ENCODE results near the gene ZSCAN5B.
"Not testable (repeated sequence)": the region's sequence is repeated elsewhere in the genome, so short reads cannot be mapped to it uniquely, and the experiment has no call there.

ZSCAN5B gene

GRCh38 chr19:56175861-56176307 is 21.7 kb downstream of the ZSCAN5B start, which contains the start of gene GALP:
Gene GALP, plus strand, starts transcription at chr19:56176008. Its CDS starts 1,101 bp downstream, at chr19:56177109.
- H3K9me3 ChIP-seq (ENCODE audit: control insufficient read depth, low read length); H3K4me3 ChIP-seq (ENCODE audit: extremely low read depth, insufficient read depth, low read length, poor library complexity, severe bottlenecking); H3K36me3 ChIP-seq (ENCODE audit: control insufficient read depth, insufficient read depth, low read length); H3K4me1 ChIP-seq (ENCODE audit: control insufficient read depth, insufficient read depth, low read length, poor library complexity, severe bottlenecking); H3K27ac ChIP-seq (ENCODE audit: low read depth, low read length, severe bottlenecking): not testable (repeated sequence)
- WGBS, 2 experiments (ENCODE audit: insufficient coverage in 2 of 2) = 55 to 58% methylated on average over 9 to 12 of the region's 15 CpGs

GRCh38 chr19:56174550-56174949 is 23.0 kb downstream of the ZSCAN5B start:
- no peaks in the 10 kb centered on the region for H3K4me1 ChIP-seq (ENCODE audit: control insufficient read depth, insufficient read depth, low read length, poor library complexity, severe bottlenecking)
- no peak overlapping the region for H3K27ac ChIP-seq (ENCODE audit: low read depth, low read length, severe bottlenecking)
- no peaks in the 10 kb centered on the region for H3K36me3 ChIP-seq (ENCODE audit: control insufficient read depth, insufficient read depth, low read length)
- no peak overlapping the region for H3K4me3 ChIP-seq (ENCODE audit: extremely low read depth, insufficient read depth, low read length, poor library complexity, severe bottlenecking)
- no peaks in the 10 kb centered on the region for H3K9me3 ChIP-seq (ENCODE audit: control insufficient read depth, low read length)
- WGBS, 2 experiments (ENCODE audit: insufficient coverage in 2 of 2) = 69 to 72% methylated on average over 6 to 11 of the region's 11 CpGs

DNA sequence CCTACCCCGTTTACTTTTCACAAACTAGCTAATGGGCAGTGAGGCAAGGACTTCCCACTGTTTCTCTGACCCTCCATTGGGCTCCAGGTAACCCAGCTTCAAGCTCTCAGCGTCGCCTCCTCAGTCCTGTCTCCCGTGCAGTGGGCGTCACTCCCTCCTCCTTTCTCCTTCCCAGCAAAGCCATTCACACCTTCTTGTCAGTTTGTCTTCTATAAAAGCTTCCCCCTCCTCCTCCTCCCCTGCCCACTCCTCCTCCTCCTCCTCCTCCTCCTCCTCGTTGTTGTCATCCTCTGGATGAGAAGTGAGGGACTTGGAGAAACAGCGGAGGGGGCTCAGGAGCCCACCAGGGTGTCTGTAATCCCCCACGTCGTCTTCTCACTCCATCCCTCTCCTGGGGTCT is 23.5 kb downstream of the ZSCAN5B start:
- no peaks in the 10 kb centered on the region for H3K9me3 ChIP-seq (ENCODE audit: control insufficient read depth, low read length)
- 27 to 36% methylated on average over 3 to 4 of the region's 9 CpGs for WGBS, 2 experiments (ENCODE audit: insufficient coverage in 2 of 2)
- no peaks in the 10 kb centered on the region for H3K36me3 ChIP-seq (ENCODE audit: control insufficient read depth, insufficient read depth, low read length)
- H3K27ac ChIP-seq (ENCODE audit: low read depth, low read length, severe bottlenecking) = no peak overlapping the region
- no peaks in the 10 kb centered on the region for H3K4me1 ChIP-seq (ENCODE audit: control insufficient read depth, insufficient read depth, low read length, poor library complexity, severe bottlenecking)
- H3K4me3 ChIP-seq (ENCODE audit: extremely low read depth, insufficient read depth, low read length, poor library complexity, severe bottlenecking) = no peak overlapping the region

DNA sequence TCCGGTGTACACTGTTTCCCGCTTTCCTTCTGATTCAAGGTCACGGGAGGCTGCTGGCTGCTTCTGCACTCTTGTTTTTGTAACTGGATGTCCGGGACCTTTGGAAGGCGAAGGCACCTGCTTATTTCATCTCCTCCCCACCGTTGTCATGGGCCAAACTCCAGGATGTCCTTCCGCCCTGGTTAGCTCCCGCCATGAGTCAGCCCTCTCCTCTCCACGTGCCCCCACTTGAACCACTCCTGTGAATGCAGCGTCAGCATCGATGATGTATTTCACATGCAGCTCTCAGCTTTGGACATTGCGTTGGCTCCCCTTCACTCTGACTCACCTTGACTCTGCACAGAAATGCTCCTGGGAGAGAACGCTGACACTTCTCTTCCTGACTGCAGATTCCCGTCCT is 27.3 kb downstream of the ZSCAN5B start:
- H3K36me3 ChIP-seq (ENCODE audit: control insufficient read depth, insufficient read depth, low read length) = no peaks in the 10 kb centered on the region
- H3K9me3 ChIP-seq (ENCODE audit: control insufficient read depth, low read length) = no peaks in the 10 kb centered on the region

GRCh38 chr19:56167064-56167578 is 30.5 kb downstream of the ZSCAN5B start:
- no peaks in the 10 kb centered on the region for H3K9me3 ChIP-seq (ENCODE audit: control insufficient read depth, low read length)
- WGBS, 2 experiments (ENCODE audit: insufficient coverage in 2 of 2) = 25 to 45% methylated on average over 4 to 5 of the region's 7 CpGs
- no peaks in the 10 kb centered on the region for H3K36me3 ChIP-seq (ENCODE audit: control insufficient read depth, insufficient read depth, low read length)
- no peak overlapping the region for H3K4me3 ChIP-seq (ENCODE audit: extremely low read depth, insufficient read depth, low read length, poor library complexity, severe bottlenecking)
- no peak overlapping the region for H3K27ac ChIP-seq (ENCODE audit: low read depth, low read length, severe bottlenecking)
- H3K4me1 ChIP-seq (ENCODE audit: control insufficient read depth, insufficient read depth, low read length, poor library complexity, severe bottlenecking) = peaks cover 6% of the 10 kb centered on the region

More for the DNA sequence above, 27.3 kb downstream of the ZSCAN5B start:
- H3K27ac ChIP-seq (ENCODE audit: low read depth, low read length, severe bottlenecking) = no peak overlapping the region
- no peaks in the 10 kb centered on the region for H3K4me1 ChIP-seq (ENCODE audit: control insufficient read depth, insufficient read depth, low read length, poor library complexity, severe bottlenecking)
- WGBS, 2 experiments (ENCODE audit: insufficient coverage in 2 of 2) = 80 to 82% methylated on average over 14 of the region's 14 CpGs
- H3K4me3 ChIP-seq (ENCODE audit: extremely low read depth, insufficient read depth, low read length, poor library complexity, severe bottlenecking) = no peak overlapping the region

DNA sequence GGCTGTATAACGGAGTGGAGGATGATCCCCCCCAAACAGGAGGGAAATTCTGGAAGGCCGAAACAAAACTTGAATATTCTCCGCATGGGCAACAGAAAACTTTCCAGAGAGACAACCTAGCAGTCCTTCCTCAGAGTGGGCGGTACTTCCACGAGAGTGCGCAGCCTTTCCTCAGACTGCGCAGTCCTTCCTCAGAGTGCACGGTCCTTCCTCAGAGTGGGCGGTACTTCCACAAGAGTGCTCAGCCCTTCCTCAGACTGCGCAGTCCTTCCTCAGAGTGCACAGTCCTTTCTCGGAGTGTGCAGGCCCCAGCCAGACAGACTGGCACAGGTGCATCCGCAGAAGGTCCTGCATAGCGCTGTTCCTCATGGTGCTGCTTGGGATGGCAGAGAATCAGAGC is 34.5 kb downstream of the ZSCAN5B start:
- WGBS, 2 experiments (ENCODE audit: insufficient coverage in 2 of 2) = 94 to 95% methylated on average over 13 of the region's 13 CpGs
- H3K4me1 ChIP-seq (ENCODE audit: control insufficient read depth, insufficient read depth, low read length, poor library complexity, severe bottlenecking) = peaks cover 9% of the 10 kb centered on the region
- no peak overlapping the region for H3K4me3 ChIP-seq (ENCODE audit: extremely low read depth, insufficient read depth, low read length, poor library complexity, severe bottlenecking)
- no peak overlapping the region for H3K27ac ChIP-seq (ENCODE audit: low read depth, low read length, severe bottlenecking)
- H3K36me3 ChIP-seq (ENCODE audit: control insufficient read depth, insufficient read depth, low read length) = peaks cover 19% of the 10 kb centered on the region
- no peaks in the 10 kb centered on the region for H3K9me3 ChIP-seq (ENCODE audit: control insufficient read depth, low read length)

DNA sequence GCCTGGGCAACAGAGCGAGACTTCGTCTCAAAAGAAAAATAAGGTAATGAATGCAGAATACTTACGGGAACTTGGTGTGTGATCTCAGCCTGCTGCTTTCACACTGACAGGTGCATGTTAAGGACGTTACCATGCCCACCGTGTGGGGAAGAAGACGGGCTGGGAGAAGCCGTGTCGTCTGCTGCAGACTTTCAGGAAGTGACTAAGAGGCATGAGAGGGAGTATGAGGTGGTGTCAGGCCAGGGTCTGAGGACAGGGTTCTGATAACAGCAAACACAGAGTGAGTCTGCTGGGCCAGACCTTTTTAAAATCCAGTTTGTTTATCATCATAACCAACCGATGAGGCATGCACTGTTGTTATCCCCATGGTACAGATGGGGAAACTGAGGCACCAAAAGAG is 35.3 kb downstream of the ZSCAN5B start:
- 72 to 75% methylated on average over 7 to 9 of the region's 9 CpGs for WGBS, 2 experiments (ENCODE audit: insufficient coverage in 2 of 2)
- Histone ChIP-seq H3K9me3 (ENCODE audit: control insufficient read depth, low read length) (no peaks in the 10 kb centered on the region), H3K4me1 (ENCODE audit: control insufficient read depth, insufficient read depth, low read length, poor library complexity, severe bottlenecking) (peaks cover 9% of the 10 kb centered on the region), H3K36me3 (ENCODE audit: control insufficient read depth, insufficient read depth, low read length) (peaks cover 24% of the 10 kb centered on the region), H3K27ac (ENCODE audit: low read depth, low read length, severe bottlenecking) (no peak overlapping the region), H3K4me3 (ENCODE audit: extremely low read depth, insufficient read depth, low read length, poor library complexity, severe bottlenecking) (no peak overlapping the region)

DNA sequence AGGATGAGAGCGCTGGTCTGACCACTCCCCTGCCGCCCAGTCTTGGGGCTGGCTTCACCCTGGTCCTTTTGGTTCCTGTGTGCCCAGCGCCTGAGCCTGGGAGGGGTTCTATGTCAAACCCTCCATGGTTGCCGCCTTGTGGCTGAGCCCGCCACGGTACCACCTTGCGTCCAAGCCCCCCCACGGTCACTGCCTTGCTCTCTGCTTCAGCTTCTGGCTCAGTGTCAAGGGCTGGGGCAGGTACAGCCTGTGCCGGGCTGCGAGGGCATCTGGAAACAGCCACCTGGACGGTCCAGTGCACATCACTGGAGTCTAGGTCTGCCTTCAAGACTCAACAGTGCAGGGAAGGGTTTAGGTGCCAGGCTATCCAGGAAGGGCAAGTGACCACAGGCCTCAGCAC is 36.0 kb downstream of the ZSCAN5B start:
- WGBS, 2 experiments (ENCODE audit: insufficient coverage in 2 of 2) = 93 to 95% methylated on average over 9 to 11 of the region's 11 CpGs
- Histone ChIP-seq H3K27ac (ENCODE audit: low read depth, low read length, severe bottlenecking) (no peak overlapping the region), H3K4me3 (ENCODE audit: extremely low read depth, insufficient read depth, low read length, poor library complexity, severe bottlenecking) (no peak overlapping the region), H3K36me3 (ENCODE audit: control insufficient read depth, insufficient read depth, low read length) (peaks cover 28% of the 10 kb centered on the region), H3K9me3 (ENCODE audit: control insufficient read depth, low read length) (no peaks in the 10 kb centered on the region), H3K4me1 (ENCODE audit: control insufficient read depth, insufficient read depth, low read length, poor library complexity, severe bottlenecking) (peaks cover 9% of the 10 kb centered on the region)

GRCh38 chr19:56159622-56160271 is 37.8 kb downstream of the ZSCAN5B start:
- peaks cover 9% of the 10 kb centered on the region for H3K4me1 ChIP-seq (ENCODE audit: control insufficient read depth, insufficient read depth, low read length, poor library complexity, severe bottlenecking)
- 96 to 97% methylated on average over 61 to 66 of the region's 69 CpGs for WGBS, 2 experiments (ENCODE audit: insufficient coverage in 2 of 2)

GRCh38 chr19:56159009-56159559 is 38.5 kb downstream of the ZSCAN5B start:
- Histone ChIP-seq H3K4me3 (ENCODE audit: extremely low read depth, insufficient read depth, low read length, poor library complexity, severe bottlenecking) (no peak overlapping the region), H3K36me3 (ENCODE audit: control insufficient read depth, insufficient read depth, low read length) (peaks cover 48% of the 10 kb centered on the region), H3K9me3 (ENCODE audit: control insufficient read depth, low read length) (no peaks in the 10 kb centered on the region), H3K4me1 (ENCODE audit: control insufficient read depth, insufficient read depth, low read length, poor library complexity, severe bottlenecking) (peaks cover 9% of the 10 kb centered on the region), H3K27ac (ENCODE audit: low read depth, low read length, severe bottlenecking) (no peak overlapping the region)
- WGBS, 2 experiments (ENCODE audit: insufficient coverage in 2 of 2) = 89 to 91% methylated on average over 7 to 9 of the region's 9 CpGs

More at GRCh38 chr19:56159622-56160271, 37.8 kb downstream of the ZSCAN5B start:
- H3K4me3 ChIP-seq (ENCODE audit: extremely low read depth, insufficient read depth, low read length, poor library complexity, severe bottlenecking) = no peak overlapping the region
- H3K9me3 ChIP-seq (ENCODE audit: control insufficient read depth, low read length) = no peaks in the 10 kb centered on the region
- H3K36me3 ChIP-seq (ENCODE audit: control insufficient read depth, insufficient read depth, low read length) = peaks cover 45% of the 10 kb centered on the region
- H3K27ac ChIP-seq (ENCODE audit: low read depth, low read length, severe bottlenecking) = no peak overlapping the region

Data from mesodermal cell (in vitro differentiated cells).